HG02642 (cell line): ENCODE measurements around the gene CD177.
"Not testable (repeated sequence)": the region's sequence is repeated elsewhere in the genome, so short reads cannot be mapped to it uniquely, and the experiment has no call there.

Experiments used
- ATAC-seq: cut with Tn5 transposase; IDR thresholded peaks from one replicate; pipeline ENCODE4 v1.9.1; 2021; ENCODE audit warnings: mild to moderate bottlenecking; ENCODE audit not compliant: unreplicated experiment, poor library complexity

The CD177 gene

GRCh38 chr19:43331435-43332010 is 22.0 kb upstream of the CD177 start:
- no peak for ATAC-seq

GRCh38 chr19:43332058-43332922 is 21.2 kb upstream of the CD177 start:
- ATAC-seq, result no peak

- ATAC-seq, result not testable (repeated sequence)
Observed at GRCh38 chr19:43336508-43336907, 17.0 kb upstream of the CD177 start.

- ATAC-seq, result no peak
Observed at GRCh38 chr19:43337737-43338136, 15.7 kb upstream of the CD177 start.

DNA sequence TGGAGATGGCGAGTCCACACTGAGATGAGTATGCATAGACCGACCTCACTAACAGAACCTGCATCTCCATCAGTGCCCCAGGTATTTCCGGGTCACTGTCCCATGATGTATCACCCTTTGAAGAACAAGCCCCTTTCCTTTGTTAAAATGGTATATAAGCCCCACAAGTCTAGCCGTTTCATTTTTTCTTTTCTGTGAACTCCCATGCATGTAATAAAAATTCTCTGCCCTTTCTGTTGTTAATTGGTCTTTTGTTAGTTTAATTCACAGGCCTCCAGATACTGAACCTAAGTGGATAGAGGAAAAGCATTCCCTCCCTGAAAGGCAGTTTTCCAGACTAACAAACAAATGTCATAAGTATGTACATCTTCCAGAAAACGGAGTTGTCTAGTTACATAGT is 15.0 kb upstream of the CD177 start:
- ATAC-seq, result no peak

DNA sequence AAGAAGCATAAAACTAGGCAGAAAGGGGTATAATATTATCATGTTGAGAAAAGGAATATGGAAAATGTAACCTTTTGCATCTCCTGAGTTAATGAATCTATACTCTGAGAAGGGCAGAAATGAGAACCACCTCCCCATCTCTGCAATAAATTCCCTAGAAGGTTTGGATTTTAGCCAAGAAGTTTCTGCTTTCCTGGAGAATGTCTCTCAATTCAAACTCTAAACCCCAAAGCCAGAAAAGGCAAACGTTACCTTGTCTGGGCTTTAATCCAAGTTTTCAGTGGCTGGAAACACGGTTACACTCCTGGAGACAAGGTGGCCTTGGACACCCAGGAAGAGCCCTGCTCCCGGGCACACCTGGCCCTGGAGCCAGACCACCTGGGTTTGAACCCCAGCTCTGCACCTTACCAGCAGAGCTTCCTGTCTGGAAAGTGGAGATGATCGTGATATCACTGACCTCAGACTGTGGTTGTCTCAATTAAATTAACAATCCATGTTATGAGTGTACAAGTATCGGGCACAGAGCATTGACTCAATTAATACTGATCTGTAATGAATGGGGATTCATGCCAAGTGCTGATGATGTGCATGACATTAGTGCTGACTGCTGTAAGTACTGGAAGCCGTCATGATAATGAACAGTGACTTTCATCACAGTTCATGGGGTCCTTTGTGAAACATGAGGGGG is 14.1 kb upstream of the CD177 start:
- not testable (repeated sequence) for ATAC-seq

GRCh38 chr19:43340101-43340500 is 13.4 kb upstream of the CD177 start:
- not testable (repeated sequence) for ATAC-seq

DNA sequence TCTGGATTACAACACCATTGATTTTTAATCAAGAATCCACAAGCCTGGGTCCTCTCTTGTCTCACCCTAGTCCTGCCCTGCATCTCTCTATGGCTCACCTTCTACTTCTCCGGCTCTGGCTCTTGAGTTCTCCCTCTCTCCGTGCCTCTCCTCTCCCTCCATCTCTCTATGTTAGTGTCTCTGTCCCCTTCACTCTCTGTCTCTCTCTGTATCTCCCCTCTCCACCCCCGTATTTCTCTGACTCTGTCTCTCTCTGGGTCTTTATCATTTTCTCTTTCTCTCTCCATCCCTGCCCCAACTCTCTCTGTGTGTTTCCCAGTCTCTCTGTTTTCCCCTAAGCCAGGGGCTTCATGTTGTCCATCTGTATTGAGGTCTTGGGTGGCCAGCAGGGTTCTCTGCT is 12.4 kb upstream of the CD177 start:
- not testable (repeated sequence) for ATAC-seq

DNA sequence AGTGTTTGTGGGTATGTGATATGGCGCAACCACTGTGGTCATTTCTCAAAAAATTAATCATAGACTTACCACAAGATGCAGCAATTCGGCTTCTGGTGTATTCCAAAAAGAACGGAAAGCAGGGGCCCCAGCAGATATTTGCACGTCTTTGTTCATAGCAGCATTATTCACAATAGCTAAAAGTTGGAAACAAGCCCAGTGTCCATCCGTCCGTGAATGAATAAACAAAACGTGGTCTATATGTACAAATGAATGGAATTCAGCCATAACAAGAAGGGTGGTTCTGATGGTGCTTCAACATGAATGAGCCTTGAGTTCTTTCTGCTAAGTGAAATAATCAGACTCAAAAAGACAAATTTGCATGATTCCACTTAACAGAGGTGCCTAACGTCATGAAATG is 11.4 kb upstream of the CD177 start:
- not testable (repeated sequence) for ATAC-seq

GRCh38 chr19:43344347-43344925 is 9.1 kb upstream of the CD177 start:
- not testable (repeated sequence) for ATAC-seq

DNA sequence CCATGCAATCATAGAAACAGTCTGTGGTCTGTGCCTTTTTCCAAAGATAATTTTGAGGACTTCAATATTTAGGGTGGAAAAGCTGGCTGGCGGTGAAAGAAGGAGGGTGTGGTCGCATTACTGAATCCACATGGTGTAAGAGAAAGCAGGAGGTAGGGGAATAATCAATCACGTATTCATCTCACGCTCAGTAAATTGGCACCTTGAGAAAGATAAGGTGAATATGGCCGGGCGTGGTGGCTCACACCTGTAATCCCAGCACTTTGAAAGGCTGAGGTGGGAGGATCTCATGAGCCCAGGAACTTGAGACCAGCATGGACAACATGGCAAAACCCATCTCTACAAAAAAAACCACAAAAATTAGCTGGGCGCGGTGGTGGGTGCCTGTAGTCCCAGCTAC is 3.7 kb upstream of the CD177 start:
- not testable (repeated sequence) for ATAC-seq

DNA sequence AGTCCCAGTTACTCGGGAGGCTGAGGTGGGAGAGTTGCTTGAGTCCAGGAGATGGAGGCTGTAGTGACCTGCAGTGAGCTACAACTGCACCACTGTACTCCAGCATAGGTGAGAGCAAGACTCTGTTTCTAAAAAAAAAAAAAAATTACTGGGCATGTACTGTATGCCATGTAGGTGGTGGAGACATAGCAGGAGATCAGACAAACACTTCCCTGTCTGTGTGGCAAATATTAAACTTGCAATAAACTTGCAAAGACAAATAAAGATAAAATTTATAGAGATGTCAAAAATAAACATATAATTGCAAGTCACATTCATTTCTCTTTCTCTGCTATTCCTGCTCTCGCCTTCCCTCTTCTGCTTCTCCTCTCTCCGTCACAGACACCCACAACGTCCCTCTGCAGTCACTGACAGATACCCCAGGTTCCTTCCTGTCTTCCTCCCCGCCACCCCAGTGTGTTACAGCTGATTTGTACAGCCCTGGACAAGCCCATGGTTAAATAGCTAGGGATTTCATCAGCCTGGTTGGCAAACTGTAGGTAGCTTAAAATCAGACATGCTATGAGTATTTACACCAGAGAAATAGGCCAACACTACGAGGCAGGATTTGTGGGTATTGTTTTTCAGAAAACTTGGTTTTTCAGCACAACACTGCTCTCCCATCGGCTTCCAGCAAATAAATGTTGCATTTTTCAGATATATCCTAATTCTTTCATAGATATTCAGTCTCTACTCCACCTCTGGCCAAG is 1.3 kb upstream of the CD177 start:
- ATAC-seq, result no peak

- ATAC-seq, result no peak
Observed at GRCh38 chr19:43354305-43354627, 780 bp downstream of the CD177 start.

DNA sequence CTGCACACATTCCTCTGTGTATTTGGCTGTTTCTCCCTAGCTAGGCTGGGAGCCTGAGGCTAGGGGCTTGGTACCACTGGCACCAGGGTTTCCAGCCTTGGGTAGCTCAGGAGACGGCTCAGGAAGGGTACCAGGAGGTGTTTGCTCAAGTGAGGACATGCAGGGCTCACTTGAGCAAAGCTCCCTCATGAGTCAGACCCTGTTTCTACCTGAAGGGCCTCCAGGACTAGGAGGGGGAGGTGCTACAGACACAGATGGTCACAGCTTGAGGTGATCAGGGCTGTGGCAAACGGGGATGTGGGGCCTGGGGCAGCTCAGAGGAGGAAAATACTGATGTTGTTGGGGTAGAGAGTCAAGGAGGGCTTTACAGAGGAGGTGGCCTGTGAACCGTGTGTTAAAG is 3.3 kb downstream of the CD177 start:
- not testable (repeated sequence) for ATAC-seq

- ATAC-seq, result no peak
Observed at GRCh38 chr19:43362179-43362578, 8.7 kb downstream of the CD177 start.

- no peak for ATAC-seq
Observed at GRCh38 chr19:43362745-43363144, 9.3 kb downstream of the CD177 start.

DNA sequence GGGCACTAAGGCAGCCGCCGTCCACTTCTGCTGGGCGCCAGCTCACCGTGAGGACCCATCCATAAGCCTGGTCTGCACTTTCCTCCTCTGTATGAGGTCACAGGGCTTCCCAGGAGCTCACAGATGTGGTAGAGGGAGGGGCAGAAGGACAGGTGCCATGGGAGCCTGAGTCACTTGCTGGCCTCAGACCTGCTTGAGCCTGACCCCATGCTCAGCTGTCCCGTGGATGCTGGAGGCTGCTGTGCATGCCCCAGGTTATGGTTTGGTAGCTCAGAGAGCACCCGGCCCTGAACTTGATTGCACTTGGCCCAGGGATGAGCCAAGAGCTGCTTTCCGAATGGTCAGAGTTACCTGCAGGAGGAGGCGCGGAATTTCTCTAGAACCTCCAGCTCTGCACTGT is 12.2 kb downstream of the CD177 start:
- not testable (repeated sequence) for ATAC-seq

GRCh38 chr19:43367822-43368221 is 14.3 kb downstream of the CD177 start:
- ATAC-seq, result no peak

GRCh38 chr19:43368897-43369296 is 15.4 kb downstream of the CD177 start:
- not testable (repeated sequence) for ATAC-seq

GRCh38 chr19:43371909-43372308 is 18.4 kb downstream of the CD177 start:
- no peak for ATAC-seq
